Fibroblast of mammary gland (primary cell): ENCODE results near the gene FKBP2.

Source experiments
- DNase-seq: peaks from one replicate; pipeline ENCODE4 v3.0.0-alpha.2; 2010; ENCODE audit warnings: low read depth
- H3K4me3 ChIP-seq: 2 replicates; pipeline ENCODE4 v1.5.1; 2011; ENCODE audit warnings: low read depth, mild to moderate bottlenecking, low read length, moderate library complexity; ENCODE audit not compliant: control insufficient read depth
- TF ChIP-seq, protein P1 (sequence below): conservative IDR thresholded peaks from 2 replicates; pipeline ENCODE4 v1.5.1; 2011; ENCODE audit warnings: low read depth, low read length, inconsistent platforms; ENCODE audit not compliant: control insufficient read depth, insufficient read depth

Gene FKBP2

DNA sequence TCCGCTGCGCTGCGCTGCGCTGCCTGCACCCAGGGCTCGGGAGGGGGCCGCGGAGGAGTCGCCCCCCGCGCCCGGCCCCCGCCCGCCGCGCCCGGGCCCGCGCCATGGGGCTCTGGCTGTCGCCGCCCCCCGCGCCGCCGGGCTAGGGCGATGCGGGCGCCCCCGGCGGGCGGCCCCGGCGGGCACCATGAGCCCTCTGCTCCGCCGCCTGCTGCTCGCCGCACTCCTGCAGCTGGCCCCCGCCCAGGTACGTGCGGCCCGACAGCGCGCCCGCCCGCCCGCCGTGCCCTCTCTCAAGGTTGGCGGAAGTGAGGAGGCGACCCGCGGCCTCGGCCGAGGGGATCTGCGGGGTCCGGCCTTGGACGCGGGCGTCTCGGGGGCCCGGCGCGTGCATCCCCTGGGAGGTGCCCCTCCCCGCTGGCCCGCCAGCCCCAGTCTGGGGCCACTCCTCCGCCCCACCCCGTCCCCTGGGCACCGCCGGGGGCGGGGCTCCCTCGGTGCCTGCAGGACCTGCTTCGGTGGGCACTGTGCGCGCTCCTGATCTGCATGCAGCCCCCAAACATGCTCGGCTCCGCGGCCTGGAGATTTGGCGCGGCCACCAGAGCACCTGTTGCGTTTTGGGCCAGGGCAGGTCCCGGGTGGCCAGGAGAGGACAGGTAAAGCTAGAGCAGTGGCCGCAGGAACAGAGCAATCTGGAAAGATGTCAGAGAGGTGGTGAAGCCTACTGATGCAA, 6.1 kb upstream of the FKBP2 start:
- no peak for DNase-seq
- H3K4me3 ChIP-seq = peak overlapping the region; percentile 57
- TF ChIP-seq, protein P1, sequence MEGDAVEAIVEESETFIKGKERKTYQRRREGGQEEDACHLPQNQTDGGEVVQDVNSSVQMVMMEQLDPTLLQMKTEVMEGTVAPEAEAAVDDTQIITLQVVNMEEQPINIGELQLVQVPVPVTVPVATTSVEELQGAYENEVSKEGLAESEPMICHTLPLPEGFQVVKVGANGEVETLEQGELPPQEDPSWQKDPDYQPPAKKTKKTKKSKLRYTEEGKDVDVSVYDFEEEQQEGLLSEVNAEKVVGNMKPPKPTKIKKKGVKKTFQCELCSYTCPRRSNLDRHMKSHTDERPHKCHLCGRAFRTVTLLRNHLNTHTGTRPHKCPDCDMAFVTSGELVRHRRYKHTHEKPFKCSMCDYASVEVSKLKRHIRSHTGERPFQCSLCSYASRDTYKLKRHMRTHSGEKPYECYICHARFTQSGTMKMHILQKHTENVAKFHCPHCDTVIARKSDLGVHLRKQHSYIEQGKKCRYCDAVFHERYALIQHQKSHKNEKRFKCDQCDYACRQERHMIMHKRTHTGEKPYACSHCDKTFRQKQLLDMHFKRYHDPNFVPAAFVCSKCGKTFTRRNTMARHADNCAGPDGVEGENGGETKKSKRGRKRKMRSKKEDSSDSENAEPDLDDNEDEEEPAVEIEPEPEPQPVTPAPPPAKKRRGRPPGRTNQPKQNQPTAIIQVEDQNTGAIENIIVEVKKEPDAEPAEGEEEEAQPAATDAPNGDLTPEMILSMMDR = no peak

DNA sequence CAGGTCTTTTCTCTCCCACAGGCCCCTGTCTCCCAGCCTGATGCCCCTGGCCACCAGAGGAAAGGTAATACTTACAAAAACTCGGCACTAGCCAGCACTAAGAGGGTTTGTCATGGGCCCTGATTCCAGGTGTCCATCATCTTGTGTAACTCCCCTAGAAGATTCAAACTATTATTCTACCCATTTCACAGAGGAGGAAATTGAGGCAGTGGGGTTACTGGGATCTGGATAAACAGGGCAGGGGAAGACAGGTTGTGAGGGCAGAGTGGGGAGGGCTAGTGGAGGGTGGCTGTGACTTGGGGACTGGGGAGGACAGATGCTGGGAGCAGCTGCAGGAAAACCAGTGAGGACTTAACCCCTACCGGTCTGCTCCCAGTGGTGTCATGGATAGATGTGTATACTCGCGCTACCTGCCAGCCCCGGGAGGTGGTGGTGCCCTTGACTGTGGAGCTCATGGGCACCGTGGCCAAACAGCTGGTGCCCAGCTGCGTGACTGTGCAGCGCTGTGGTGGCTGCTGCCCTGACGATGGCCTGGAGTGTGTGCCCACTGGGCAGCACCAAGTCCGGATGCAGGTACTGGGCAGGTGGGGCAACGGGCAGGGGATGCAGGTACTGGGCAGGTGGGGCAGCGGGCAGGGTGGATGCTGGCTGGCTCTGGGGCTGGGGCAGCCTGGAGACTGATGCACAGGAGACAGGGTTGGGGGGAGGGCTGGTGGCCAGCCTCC, 5.3 kb upstream of the FKBP2 start:
- TF ChIP-seq, protein P1 = no peak
- no peak for DNase-seq
- peak overlapping the region; percentile 57 for H3K4me3 ChIP-seq

DNA sequence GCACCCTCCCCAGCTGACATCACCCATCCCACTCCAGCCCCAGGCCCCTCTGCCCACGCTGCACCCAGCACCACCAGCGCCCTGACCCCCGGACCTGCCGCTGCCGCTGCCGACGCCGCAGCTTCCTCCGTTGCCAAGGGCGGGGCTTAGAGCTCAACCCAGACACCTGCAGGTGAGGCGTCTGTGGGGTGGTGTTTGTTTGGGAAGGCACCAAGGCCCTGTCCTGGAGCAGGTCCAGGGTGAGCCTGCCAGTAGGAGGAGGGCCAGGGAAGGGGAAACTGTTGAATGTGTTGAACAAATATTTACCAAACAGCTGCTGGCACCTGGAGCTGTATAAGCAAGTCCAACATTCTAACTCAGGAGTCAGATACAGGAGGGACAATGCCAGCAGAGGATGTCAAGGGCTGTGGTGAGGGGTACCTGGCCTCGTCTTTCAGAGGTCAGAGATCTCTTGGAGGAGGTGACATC, 3.4 kb upstream of the FKBP2 start:
- H3K4me3 ChIP-seq = no peak overlapping the region
- TF ChIP-seq, protein P1 = no peak

DNA sequence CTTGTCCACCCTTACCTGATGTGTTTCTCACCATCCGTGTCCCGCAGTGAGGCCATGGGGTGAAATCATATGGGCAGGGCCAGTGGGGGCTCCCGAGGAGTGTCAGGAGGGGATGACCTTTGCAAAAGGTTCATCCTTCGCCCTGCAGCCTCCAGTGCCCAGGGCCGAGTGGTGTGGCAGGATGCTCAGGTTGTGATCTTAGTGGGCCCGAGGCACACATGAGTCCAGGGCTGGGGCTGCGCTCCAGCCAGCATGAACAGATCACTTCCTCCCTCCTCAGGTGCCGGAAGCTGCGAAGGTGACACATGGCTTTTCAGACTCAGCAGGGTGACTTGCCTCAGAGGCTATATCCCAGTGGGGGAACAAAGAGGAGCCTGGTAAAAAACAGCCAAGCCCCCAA, 2.8 kb upstream of the FKBP2 start:
- H3K4me3 ChIP-seq = no peak overlapping the region
- no peak for DNase-seq
- TF ChIP-seq, protein P1 = no peak

More for the DNA sequence above, 3.4 kb upstream of the FKBP2 start:
- DNase-seq = no peak

DNA sequence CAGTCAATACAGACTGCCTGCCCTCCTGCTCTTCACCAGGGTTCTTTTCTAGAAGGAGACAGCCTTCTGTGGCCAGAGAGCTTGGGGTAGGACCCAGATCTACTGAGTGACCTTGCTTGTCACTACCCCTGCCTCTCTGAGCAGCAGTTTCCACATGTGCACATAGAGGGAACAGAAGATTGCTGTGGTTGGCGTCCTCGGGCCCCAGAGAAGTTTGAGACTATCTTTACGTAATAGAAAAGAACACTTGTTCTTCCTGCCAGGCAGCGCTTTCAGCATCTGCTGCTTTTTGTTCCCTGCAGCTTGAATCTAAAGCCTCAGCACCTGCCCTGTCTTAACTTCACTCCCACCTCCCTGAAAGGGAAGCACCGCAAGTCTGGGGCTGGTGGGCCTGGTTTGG, 1.9 kb upstream of the FKBP2 start:
- no peak overlapping the region for H3K4me3 ChIP-seq
- TF ChIP-seq, protein P1 = no peak
- no peak for DNase-seq

DNA sequence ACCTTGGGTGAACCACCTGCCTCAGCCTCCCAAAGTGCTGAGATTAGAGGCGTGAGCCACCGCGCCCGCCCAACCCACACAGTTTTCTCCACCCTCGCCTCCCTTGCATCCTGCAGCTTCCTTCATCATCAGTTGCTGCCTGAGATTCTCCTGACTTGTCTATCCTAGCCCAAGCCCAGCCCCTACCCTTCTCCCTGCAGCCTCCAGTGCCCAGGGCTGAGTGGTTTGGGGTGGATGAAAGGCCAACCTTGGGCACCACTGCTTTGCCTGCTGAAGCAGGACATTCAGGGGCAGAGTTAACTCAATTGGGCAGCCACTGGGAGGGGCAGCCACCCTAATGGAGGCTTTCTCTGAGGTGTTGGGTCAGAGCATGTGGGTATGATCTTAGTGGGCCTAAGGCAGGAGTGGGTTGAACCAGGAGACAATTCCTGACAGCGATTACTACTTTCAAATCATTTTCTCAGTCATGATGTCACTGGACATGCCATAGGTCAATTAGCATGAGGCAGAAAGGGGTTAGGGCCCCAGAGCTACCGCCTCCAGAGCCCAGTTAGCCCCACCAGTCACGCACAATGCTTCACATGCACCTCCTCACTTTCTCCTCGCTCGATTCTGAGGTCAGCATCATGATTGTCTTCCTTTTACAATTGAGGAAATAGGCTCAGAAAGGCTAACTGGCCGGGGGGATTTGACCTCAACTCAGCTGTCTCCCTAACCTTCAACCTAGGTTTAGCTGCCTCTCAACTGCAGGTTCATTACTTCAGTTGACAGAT, 1.0 kb upstream of the FKBP2 start:
- no peak for DNase-seq
- H3K4me3 ChIP-seq = peak overlapping the region; percentile 62
- TF ChIP-seq, protein P1 = no peak
